Raji (cell line): ENCODE results near the gene KRTDAP.

ENCODE experiments used
- POLR2A ChIP-seq: IDR thresholded peaks from 2 replicates; pipeline ENCODE4 v1.6.1; 2011; ENCODE audit warnings: low read depth, low read length, control low read depth; ENCODE audit not compliant: insufficient read depth

KRTDAP gene

DNA sequence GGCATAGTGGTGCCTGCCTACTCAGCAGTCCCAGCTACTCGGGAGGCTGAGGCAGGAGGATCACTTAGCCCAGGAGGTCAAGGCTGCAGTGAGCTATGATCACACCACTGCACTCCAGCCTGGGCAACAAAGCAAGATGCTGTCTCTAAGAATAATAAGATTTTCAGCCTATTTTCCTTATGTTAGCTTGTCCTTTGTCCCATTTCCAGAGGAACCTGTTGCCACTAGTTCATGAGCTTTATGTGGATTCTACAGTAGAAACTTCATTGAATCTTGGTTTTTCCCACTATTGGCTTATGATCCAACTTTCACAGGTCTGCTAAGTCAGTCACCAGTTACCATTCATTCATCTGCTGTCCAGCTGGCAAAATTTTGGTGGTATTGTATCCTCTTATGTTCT is 24.0 kb downstream of the KRTDAP start:
- no peak for TF ChIP-seq POLR2A

DNA sequence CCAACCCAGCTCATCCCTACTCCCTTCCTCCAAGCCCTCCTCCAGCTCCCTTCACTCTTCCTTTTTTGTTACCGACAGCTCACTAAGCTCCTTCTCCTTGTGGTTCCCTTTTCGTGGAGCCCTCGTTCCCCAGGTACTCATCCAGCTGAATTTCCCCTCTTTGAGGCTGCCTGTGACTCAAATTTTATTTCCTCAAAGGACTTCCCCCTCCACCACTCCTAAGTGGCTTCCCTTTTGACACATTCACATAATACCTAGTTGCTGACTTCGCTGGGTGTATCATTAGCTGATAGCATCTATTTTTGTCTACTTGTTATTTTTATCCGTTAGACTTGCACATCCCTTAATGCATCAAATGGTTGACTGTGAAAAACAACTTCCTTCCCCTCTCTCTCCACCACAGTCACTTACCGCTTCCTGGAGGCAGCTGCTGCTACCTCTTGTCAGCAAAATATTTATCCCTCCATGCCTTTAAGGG is 27.7 kb downstream of the KRTDAP start:
- no peak for TF ChIP-seq POLR2A

DNA sequence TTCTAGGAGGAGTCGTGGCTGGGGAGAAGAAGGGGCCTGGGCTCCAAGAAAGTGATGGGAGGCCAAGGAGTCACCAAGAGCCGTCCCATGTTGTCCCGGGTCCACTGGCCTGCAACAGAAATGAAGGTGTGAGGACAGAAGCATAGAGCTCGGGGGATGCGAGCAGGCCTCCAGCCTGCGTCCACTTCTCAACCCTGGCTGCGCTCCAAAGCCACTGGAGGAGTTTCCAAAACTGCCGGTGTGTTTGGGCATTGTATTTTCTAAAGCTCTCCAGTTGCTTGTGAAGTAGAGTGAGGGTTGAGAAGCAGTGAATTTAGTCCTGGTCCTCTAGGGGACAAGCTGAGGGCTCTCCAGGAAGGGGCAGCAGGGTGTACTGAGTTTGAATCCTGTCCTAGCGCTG is 29.2 kb downstream of the KRTDAP start:
- no peak for TF ChIP-seq POLR2A

DNA sequence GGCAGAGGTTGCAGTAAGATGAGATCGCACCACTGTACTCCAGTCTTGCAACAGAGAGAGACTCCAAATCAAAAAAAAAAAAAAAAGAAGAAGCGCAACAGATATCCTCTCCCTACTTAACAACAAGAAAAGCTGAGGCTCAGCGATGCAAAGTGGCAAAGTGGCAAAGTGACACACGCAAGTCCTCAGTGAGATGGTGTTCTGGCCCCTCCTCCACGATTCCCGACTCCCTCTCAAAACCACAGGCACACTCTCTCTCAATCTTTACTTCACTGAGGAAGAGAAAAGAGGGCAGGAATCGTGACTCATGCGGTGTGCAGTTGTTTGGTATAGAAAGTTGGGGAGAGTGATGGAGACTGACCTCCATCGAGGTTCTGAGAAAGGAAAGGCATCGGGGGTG is 29.7 kb downstream of the KRTDAP start:
- no peak for TF ChIP-seq POLR2A

DNA sequence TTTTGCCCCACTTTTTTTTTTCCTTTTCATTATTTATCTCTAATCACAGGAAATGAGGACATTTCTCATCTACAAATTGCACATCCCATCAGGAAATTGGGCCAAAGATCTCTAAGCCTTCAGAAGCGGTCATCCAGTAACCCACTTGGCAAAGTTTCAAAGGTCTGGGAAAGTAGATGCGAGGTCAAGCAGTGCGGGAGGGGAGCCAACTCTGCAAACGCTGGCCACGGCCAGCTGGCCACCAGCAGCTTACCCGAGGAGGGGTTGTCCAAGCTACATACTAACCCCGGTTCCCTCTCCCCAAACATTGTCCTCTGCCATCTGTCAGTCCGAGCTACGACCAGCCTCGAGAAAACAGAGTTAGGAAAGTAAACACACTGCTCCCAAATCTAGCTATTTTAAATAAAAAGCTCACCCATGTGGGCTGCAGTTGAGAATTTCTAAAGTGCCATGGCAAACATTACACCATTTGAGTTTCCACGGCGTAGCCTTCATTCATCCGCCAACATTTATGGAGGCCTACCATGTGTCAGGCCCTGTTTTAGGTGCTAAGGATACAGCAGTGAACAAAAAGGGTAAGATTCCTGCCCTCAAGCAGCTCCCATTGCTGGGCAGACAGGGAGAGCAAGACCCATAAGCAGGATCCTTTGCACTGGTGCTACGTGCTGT is 30.7 kb downstream of the KRTDAP start:
- no peak for TF ChIP-seq POLR2A

DNA sequence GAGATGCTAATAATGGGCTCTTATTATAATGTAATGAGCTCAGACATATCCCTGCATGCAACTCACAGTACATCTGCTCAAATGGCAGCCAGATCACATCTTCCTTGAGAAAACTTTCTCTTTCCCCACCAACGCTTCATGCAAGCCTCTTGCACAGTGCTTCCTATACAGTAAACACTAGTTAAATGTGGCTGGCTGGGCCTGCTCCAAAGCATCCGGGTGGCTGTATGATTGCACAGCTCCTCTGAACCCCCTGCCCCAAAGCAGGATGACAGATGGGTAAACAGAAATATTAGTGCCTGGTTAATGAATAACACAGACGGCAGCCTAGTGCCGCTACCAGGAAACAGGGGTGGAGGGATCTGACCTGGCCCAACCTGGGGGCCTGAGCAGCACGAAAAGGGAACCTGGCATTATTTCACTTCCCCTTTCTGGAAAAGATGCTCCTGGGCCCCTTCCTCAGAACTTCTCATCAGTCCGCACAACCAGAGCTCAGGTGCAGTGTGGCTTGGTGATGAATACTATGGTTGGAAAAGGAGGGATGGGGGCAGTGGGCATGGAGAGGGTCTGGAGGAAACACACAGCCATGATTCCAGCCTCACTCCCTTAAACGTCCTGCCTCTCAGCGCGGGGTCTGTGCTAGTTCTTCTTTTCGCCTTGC is 31.4 kb downstream of the KRTDAP start:
- no peak for TF ChIP-seq POLR2A

DNA sequence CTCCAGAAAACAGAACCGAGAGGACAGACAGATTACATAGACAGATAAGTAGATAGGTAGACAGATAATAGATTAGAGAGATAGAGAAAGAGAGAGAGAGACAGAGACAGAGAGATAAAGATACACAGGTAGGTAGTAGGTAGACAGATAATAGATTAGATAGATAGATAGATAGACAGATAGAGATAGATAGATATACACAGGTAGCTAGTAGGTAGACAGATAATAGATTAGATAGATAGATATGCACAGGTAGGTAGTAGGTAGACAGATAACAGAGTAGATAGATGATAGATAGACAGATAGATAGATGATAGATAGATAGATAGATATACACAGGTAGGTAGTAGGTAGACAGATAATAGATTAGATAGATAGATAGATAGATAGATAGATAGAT is 32.1 kb downstream of the KRTDAP start:
- TF ChIP-seq POLR2A: no peak

DNA sequence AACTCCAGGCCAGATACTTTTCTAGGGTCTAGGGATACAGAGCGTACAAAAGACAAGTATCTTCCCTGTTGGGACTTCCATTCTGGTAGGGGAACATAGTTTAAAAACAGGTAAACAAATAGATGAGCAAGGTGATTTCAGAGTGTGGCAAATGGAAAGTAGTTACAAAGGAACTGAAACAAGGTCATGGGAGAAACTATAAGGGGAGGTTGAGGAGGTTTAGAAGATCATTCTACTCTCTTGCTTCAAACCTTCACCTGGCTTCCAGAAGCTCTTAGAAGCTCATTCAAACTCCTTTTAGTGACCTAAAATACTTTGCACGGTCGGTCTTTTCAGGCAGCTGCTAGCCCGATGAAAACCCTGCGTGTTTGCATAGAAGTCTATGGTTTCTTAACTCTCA is 33.1 kb downstream of the KRTDAP start:
- TF ChIP-seq POLR2A: no peak

DNA sequence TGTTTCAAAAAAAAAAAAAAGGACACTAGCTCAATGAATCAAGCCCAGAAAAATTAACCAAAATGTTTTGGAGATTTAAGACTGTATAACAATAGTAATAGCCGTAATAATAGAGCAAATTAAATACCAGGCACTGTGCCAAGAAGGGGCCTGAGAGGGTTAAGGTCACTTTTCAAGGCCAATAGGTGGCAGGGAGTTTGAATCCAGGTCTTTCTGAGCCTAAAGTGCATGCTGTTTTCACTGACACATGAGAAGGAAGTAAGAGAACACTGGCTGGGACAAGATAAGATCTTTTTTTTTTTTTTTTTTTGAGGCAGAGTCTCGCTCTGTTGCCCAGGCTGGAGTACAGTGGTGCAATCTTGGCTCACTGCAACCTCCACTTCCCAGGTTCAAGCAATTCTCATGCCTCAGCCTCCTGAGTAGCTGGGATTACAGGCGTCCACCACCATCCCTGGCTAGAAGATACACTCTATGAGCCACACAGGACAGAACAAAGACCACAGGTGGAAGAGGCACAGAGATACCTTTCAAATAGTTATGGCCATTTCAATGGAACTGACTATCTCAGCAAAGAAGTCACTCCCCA is 34.6 kb downstream of the KRTDAP start:
- no peak for TF ChIP-seq POLR2A

DNA sequence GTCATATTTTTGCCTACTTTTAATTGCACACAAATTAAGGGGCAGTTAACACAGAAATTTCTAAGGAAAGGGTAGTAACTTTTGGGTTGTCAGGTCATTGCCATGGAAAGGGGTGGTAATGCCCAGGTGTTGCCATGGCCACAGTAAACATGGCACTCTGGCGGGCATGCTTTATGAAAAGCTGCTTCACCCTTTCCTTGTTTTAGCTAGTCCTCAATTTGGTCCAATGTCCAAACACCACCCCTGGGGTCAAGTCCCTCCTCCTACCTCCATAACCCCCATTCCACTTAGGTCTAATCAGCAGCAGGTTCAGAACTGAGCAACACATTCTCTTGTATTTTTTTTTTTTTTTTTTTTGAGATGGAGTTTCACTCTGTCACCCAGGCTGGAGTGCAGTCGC is 35.6 kb downstream of the KRTDAP start:
- no peak for TF ChIP-seq POLR2A

DNA sequence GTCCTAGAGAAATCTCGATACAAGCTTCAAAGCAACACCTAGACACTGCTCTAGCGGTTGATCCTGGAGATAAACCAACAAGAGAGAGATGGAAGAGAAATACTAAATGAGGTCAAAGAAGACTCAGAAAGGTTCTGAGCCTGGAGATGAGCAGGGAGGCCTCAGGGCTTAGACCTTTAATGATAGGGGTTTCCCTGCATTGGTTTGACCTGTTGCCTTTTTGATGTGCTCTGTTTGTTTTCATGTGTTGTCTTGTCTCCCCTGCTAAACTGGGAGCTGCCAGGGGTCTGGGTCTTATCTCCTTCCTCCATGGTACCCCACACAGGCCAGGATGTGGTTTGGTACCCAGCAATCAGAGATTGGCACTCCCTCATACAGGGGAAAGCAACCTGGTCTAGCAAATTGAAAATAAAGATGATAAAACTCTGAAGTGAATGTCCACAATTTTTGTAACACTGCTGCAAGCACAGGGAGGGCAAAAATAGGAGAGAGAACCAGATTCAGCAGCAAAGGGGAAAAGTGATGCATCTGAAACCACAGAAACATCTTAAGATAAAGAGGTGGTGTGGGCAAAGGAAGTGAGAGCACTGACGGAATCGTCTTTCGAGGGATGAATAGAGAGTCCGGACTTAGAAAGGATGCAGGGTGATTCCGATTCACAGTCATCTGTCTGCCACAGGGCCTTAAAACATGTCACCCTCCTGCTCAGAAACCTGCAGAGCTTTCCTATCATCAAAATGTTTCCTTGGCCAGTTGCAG is 38.7 kb downstream of the KRTDAP start:
- no peak for TF ChIP-seq POLR2A

DNA sequence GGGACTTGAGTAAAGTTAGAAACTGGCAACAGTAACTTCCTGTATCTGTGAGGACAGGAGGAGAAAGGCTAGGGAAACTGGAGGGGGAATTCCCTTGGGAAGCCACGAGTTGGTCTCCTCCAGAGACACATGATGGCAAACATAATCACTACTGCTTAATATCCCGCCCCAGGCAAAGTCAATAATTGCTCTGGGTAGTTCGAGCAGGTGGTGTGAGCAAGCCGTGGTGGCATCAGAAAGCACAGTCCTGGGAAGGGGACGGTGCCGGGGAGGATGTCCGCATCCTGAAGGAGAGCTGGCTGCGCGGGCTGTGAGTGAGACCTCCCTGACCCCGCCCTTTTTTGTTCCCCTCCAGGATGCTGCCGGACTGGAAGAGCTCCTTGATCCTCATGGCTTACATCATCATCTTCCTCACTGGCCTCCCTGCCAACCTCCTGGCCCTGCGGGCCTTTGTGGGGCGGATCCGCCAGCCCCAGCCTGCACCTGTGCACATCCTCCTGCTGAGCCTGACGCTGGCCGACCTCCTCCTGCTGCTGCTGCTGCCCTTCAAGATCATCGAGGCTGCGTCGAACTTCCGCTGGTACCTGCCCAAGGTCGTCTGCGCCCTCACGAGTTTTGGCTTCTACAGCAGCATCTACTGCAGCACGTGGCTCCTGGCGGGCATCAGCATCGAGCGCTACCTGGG is 40.8 kb downstream of the KRTDAP start:
- TF ChIP-seq POLR2A: no peak

DNA sequence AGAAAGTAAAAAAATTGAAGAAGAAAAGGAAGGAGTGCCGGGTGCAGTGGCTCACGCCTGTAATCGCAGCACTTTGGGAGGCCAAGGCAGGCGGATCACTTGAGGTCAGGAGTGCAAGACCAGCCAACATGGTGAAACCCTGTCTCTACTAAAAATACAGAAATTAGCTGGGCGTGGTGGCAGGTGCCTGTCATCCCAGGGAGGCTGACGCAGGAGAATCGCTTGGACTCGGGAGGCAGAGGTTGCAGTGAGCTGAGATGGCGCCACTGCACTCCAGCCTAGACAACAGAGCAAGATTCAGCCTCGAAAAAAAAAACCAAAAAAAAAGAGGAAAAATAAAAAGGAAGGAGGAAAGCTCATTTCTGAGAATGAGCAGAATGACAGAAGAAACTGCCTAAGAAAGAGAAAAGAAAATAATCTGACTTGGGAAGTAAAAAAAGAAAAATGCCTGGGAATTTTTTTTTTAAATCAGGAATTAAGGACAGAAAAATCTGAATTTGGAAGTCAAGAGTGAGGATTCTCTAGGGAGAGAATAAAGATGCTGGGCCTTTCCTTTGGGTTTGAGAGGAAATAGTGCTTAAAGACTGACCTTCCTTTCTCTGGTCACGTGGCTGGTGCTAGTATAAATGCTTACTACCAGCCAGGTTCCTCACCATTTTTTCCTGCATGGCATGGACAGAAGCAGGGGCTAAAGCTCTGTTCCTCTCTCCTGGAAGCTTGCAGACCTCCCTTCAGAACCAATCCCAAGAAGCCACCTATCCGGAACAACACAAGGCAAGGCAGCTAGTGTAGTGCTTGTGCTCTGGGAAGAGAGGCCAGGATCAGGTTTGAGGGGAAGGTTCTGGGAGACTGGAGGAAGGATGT is 42.4 kb downstream of the KRTDAP start, which contains the start of gene FFAR2:
TSS of gene FFAR2 (plus strand) at position 652 of the 864 bp plus-strand sequence. CDS start 1,458 bp downstream, outside the sequence.
- no peak for TF ChIP-seq POLR2A
